Activated naive CD8-positive, alpha-beta T cell treated with anti-CD3 and anti-CD28 coated beads, Interleukin-2, amount 10 ng/mL, durations not matched to agents 7 days and 5 days (primary cell): ENCODE measurements around the gene BCL11B. TPM values are rescaled to one million over a fixed set of nuclear protein-coding genes. Genes with fewer than 3 reads are reported as not detected.

Experiments
- ATAC-seq: fragments of 150-1000 bp; cut with Tn5 transposase; one replicate; pipeline ENCODE4 v1.10.0; 2021; ENCODE audit warnings: low read depth, moderate library complexity
- POLR2A ChIA-PET: fragments of 350-600 bp; sonication (Branson Sonifier 250); formaldehyde crosslinking; loops from one replicate; lab custom pipeline; 2021; ENCODE audit warnings: antibody characterized with exemption; lab: Charles Lee
- DNase-seq: peaks from one replicate; pipeline ENCODE4 v3.0.0; 2021
- H3K27ac Mint-ChIP-seq: one replicate; pipeline ENCODE4 v1.8.0; 2022; ENCODE audit warnings: mild to moderate bottlenecking, mixed read lengths
- H3K27me3 Mint-ChIP-seq: one replicate; pipeline ENCODE4 v1.8.0; 2022; ENCODE audit warnings: mild to moderate bottlenecking, moderate library complexity, mixed read lengths
- H3K36me3 Mint-ChIP-seq: one replicate; pipeline ENCODE4 v1.8.0; 2021; ENCODE audit warnings: mild to moderate bottlenecking, mixed read lengths
- H3K4me1 Mint-ChIP-seq: one replicate; pipeline ENCODE4 v1.8.0; 2021; ENCODE audit warnings: mixed read lengths
- H3K4me3 Mint-ChIP-seq: one replicate; pipeline ENCODE4 v1.8.0; 2022; ENCODE audit warnings: mild to moderate bottlenecking, moderate library complexity, mixed read lengths
- H3K9me3 Mint-ChIP-seq: one replicate; pipeline ENCODE4 v1.8.0; 2021; ENCODE audit warnings: mixed read lengths
- total RNA-seq, 2 experiments: library from RNA; stranded (reverse); gene quantifications; one replicate each; pipeline ENCODE4 v1.2.3, GENCODE V29; 2021

Gene BCL11B
- total RNA-seq = 100 to 1,000 TPM in 1 of 2 experiments, 10 to 100 TPM in 1; 99.5 to 104 TPM

- Mint-ChIP-seq H3K36me3 (peaks cover 23% of the 10 kb centered on the region), H3K4me1 (peaks cover 26% of the 10 kb centered on the region), H3K9me3 (no peaks in the 10 kb centered on the region), H3K4me3 (peak within 1 kb of the TSS; percentile 98), H3K27me3 (peaks cover 16% of the 10 kb centered on the region), H3K27ac (peak within 1 kb of the TSS; percentile 99)
- ATAC-seq (peak; percentile 77), DNase-seq (peak; percentile 87)
- POLR2A ChIA-PET = interaction anchor here (0.6 to 16.1 kb wide), 35 partner anchors 9 to 1970 kb away, joined by 3 to 796 read pairs (median 4); partner anchors contain the start of genes CCNK and SETD3
Measured at GRCh38 chr14:99271951-99272631, at the start of gene BCL11B. TSS of gene BCL11B (minus strand) at chr14:99272197. CDS start at chr14:99271218, 979 bp downstream.

- ATAC-seq (no peak), DNase-seq (no peak)
- Mint-ChIP-seq H3K9me3 (no peaks in the 10 kb centered on the region), H3K4me1 (peaks cover 4% of the 10 kb centered on the region), H3K4me3 (no peak overlapping the region), H3K27me3 (no peaks in the 10 kb centered on the region), H3K36me3 (no peaks in the 10 kb centered on the region), H3K27ac (no peak overlapping the region)
- POLR2A ChIA-PET = no interaction called here
Measured at GRCh38 chr14:99321236-99321925, 49.4 kb upstream of the BCL11B start.

GRCh38 chr14:99320621-99321235 is 48.7 kb upstream of the BCL11B start:
- H3K27me3 Mint-ChIP-seq = no peaks in the 10 kb centered on the region
- H3K27ac Mint-ChIP-seq = no peak overlapping the region
- no peaks in the 10 kb centered on the region for H3K9me3 Mint-ChIP-seq
- no peak overlapping the region for H3K4me3 Mint-ChIP-seq
- POLR2A ChIA-PET = interaction anchor here (0.6 kb wide), 1 partner anchor 1688 kb away, joined by 3 read pairs; no protein-coding TSS in a partner anchor
- peaks cover 4% of the 10 kb centered on the region for H3K4me1 Mint-ChIP-seq
- DNase-seq = no peak
- ATAC-seq = no peak
- H3K36me3 Mint-ChIP-seq = no peaks in the 10 kb centered on the region

GRCh38 chr14:99320105-99320572 is 48.1 kb upstream of the BCL11B start:
- Mint-ChIP-seq H3K4me3 (peak overlapping the region; percentile 22), H3K4me1 (peaks cover 4% of the 10 kb centered on the region), H3K36me3 (no peaks in the 10 kb centered on the region), H3K27me3 (no peaks in the 10 kb centered on the region), H3K9me3 (no peaks in the 10 kb centered on the region), H3K27ac (no peak overlapping the region)
- DNase-seq (peak; percentile 85), ATAC-seq (peak; percentile 80)
- POLR2A ChIA-PET = interaction anchor here (0.6 kb wide), 1 partner anchor 1687 kb away, joined by 3 read pairs; no protein-coding TSS in a partner anchor

- DNase-seq (no peak), ATAC-seq (no peak)
- no peaks in the 10 kb centered on the region for H3K36me3 Mint-ChIP-seq
- peak overlapping the region; percentile 34 for H3K27ac Mint-ChIP-seq
- peaks cover 4% of the 10 kb centered on the region for H3K27me3 Mint-ChIP-seq
- H3K4me1 Mint-ChIP-seq = peaks cover 4% of the 10 kb centered on the region
- H3K9me3 Mint-ChIP-seq = no peaks in the 10 kb centered on the region
- POLR2A ChIA-PET = no interaction called here
- H3K4me3 Mint-ChIP-seq = no peak overlapping the region
Measured at GRCh38 chr14:99318959-99319295, 46.9 kb upstream of the BCL11B start.

- Mint-ChIP-seq H3K36me3 (no peaks in the 10 kb centered on the region), H3K27ac (no peak overlapping the region), H3K4me3 (no peak overlapping the region), H3K9me3 (no peaks in the 10 kb centered on the region), H3K27me3 (peaks cover 7% of the 10 kb centered on the region), H3K4me1 (peaks cover 4% of the 10 kb centered on the region)
- no peak for ATAC-seq
- POLR2A ChIA-PET = no interaction called here
- no peak for DNase-seq
Measured at GRCh38 chr14:99318091-99318958, 46.3 kb upstream of the BCL11B start.

- no peaks in the 10 kb centered on the region for H3K9me3 Mint-ChIP-seq
- H3K27ac Mint-ChIP-seq = no peak overlapping the region
- peaks cover 4% of the 10 kb centered on the region for H3K4me1 Mint-ChIP-seq
- H3K27me3 Mint-ChIP-seq = peaks cover 7% of the 10 kb centered on the region
- ATAC-seq = no peak
- DNase-seq = no peak
- no peak overlapping the region for H3K4me3 Mint-ChIP-seq
- H3K36me3 Mint-ChIP-seq = no peaks in the 10 kb centered on the region
- POLR2A ChIA-PET = no interaction called here
Measured at GRCh38 chr14:99317231-99318090, 45.5 kb upstream of the BCL11B start.

GRCh38 chr14:99316281-99317163 is 44.5 kb upstream of the BCL11B start:
- DNase-seq (no peak), ATAC-seq (no peak)
- Mint-ChIP-seq H3K4me1 (peaks cover 4% of the 10 kb centered on the region), H3K4me3 (no peak overlapping the region), H3K27me3 (peaks cover 7% of the 10 kb centered on the region), H3K9me3 (no peaks in the 10 kb centered on the region), H3K36me3 (no peaks in the 10 kb centered on the region), H3K27ac (no peak overlapping the region)
- POLR2A ChIA-PET = no interaction called here

- Mint-ChIP-seq H3K9me3 (peaks cover 1% of the 10 kb centered on the region), H3K36me3 (no peaks in the 10 kb centered on the region), H3K27ac (no peak overlapping the region), H3K27me3 (peaks cover 10% of the 10 kb centered on the region), H3K4me3 (no peak overlapping the region), H3K4me1 (peaks cover 1% of the 10 kb centered on the region)
- DNase-seq (no peak), ATAC-seq (no peak)
- POLR2A ChIA-PET = no interaction called here
Measured at GRCh38 chr14:99315197-99315596, 43.2 kb upstream of the BCL11B start.

- peaks cover 1% of the 10 kb centered on the region for H3K9me3 Mint-ChIP-seq
- ATAC-seq = no peak
- H3K4me3 Mint-ChIP-seq = no peak overlapping the region
- no peaks in the 10 kb centered on the region for H3K36me3 Mint-ChIP-seq
- no peaks in the 10 kb centered on the region for H3K4me1 Mint-ChIP-seq
- no peak for DNase-seq
- H3K27ac Mint-ChIP-seq = no peak overlapping the region
- POLR2A ChIA-PET = no interaction called here
- peaks cover 10% of the 10 kb centered on the region for H3K27me3 Mint-ChIP-seq
Measured at GRCh38 chr14:99314623-99315022, 42.6 kb upstream of the BCL11B start.

- ATAC-seq (no peak), DNase-seq (no peak)
- Mint-ChIP-seq H3K27ac (no peak overlapping the region), H3K4me3 (no peak overlapping the region), H3K4me1 (no peaks in the 10 kb centered on the region), H3K27me3 (peaks cover 11% of the 10 kb centered on the region), H3K36me3 (no peaks in the 10 kb centered on the region), H3K9me3 (peaks cover 1% of the 10 kb centered on the region)
- POLR2A ChIA-PET = no interaction called here
Measured at GRCh38 chr14:99313234-99313633, 41.2 kb upstream of the BCL11B start.
